ENCODE data around the gene ITFG1. TPM values are rescaled to one million over a fixed set of nuclear protein-coding genes. Genes with fewer than 3 reads are reported as not detected.

Gene ITFG1
- polyA plus RNA-seq (ENCODE audit: insufficient read length in 10 of 10): 100 to 1,000 TPM in 3 of 10 donors, 10 to 100 TPM in 7; 71.8 to 109 (median 83.0) TPM
- long read RNA-seq, donor 1, transcript ITFG1-203 (13 exons, 1,464 nt): minor isoform, 6 of 69 reads
- long read RNA-seq, donor 1, transcript ITFG1-201 (18 exons, 3,400 nt): major isoform, 10 of 69 reads
- long read RNA-seq, donor 1, partial matches to known transcripts: 53 of 69 reads
- long read RNA-seq, donor 1, other reads (novel, unspliced or antisense): 0 of 69 reads
- long read RNA-seq, donor 2, transcript ITFG1-201 (18 exons, 3,400 nt): major isoform, 7 of 10 reads
- long read RNA-seq, donor 2, partial matches to known transcripts: 0 of 10 reads
- long read RNA-seq, donor 2, other reads (novel, unspliced or antisense): 0 of 10 reads
- long read RNA-seq, donor 3: 0 reads
- long read RNA-seq, donor 4, transcript ITFG1-201 (18 exons, 3,400 nt): major isoform, 11 of 23 reads
- long read RNA-seq, donor 4, partial matches to known transcripts: 11 of 23 reads
- long read RNA-seq, donor 4, other reads (novel, unspliced or antisense): 0 of 23 reads
- long read RNA-seq, donor 5, transcript ITFG1-203 (13 exons, 1,464 nt): major isoform, 5 of 14 reads
- long read RNA-seq, donor 5, partial matches to known transcripts: 5 of 14 reads
- long read RNA-seq, donor 5, other reads (novel, unspliced or antisense): 0 of 14 reads
- long read RNA-seq, donor 6, transcript ITFG1-201 (18 exons, 3,400 nt): major isoform, 5 of 26 reads
- long read RNA-seq, donor 6, partial matches to known transcripts: 11 of 26 reads
- long read RNA-seq, donor 6, other reads (novel, unspliced or antisense): 6 of 26 reads
- long read RNA-seq, donor 7, transcript ITFG1-201 (18 exons, 3,400 nt): major isoform, 8 of 15 reads
- long read RNA-seq, donor 7, partial matches to known transcripts: 5 of 15 reads
- long read RNA-seq, donor 7, other reads (novel, unspliced or antisense): 0 of 15 reads
- long read RNA-seq, donor 8, transcript ITFG1-201 (18 exons, 3,400 nt): major isoform, 11 of 13 reads
- long read RNA-seq, donor 8, partial matches to known transcripts: 0 of 13 reads
- long read RNA-seq, donor 8, other reads (novel, unspliced or antisense): 0 of 13 reads
- long read RNA-seq, donor 9, partial matches to known transcripts: 9 of 12 reads
- long read RNA-seq, donor 9, other reads (novel, unspliced or antisense): 0 of 12 reads

- DNase-seq: peak; percentile 93 to 97 (median 93)
These were observed at the start of gene ITFG1, which contains the start of gene PHKB for GRCh38 chr16:47460711-47461597. Gene ITFG1, minus strand, starts transcription at chr16:47461063. Its CDS starts 18 bp downstream, at chr16:47461045. Gene PHKB, plus strand, starts transcription at chr16:47461331. Its CDS starts 20 bp downstream, at chr16:47461351.

- no peak for DNase-seq
These were observed 46.8 kb upstream of the ITFG1 start for GRCh38 chr16:47507701-47508100.

- no peak for DNase-seq
These were observed 45.9 kb upstream of the ITFG1 start for GRCh38 chr16:47506800-47507199.

DNA sequence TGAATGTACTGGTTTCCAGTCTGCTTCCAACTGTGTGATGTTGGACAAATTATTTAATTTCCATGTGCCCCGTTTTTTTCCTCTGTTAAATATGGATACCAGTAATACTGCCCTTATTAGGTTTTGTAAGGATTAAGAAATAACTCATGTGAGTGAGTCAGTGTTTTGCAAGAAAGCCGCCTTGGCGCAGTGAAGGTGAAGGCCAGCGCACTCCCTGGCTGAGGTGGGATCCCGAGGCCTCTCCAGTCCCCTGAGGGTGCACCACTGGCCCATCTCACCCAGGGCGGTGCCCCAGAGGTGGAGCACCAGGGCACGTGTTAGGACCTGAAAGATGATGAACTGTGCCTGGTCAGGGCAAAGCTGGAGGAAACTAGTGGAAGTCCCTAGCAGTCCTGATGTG is 43.7 kb upstream of the ITFG1 start:
- no peak for DNase-seq

- no peak for DNase-seq
These were observed 43.1 kb upstream of the ITFG1 start for GRCh38 chr16:47503936-47504335.

DNA sequence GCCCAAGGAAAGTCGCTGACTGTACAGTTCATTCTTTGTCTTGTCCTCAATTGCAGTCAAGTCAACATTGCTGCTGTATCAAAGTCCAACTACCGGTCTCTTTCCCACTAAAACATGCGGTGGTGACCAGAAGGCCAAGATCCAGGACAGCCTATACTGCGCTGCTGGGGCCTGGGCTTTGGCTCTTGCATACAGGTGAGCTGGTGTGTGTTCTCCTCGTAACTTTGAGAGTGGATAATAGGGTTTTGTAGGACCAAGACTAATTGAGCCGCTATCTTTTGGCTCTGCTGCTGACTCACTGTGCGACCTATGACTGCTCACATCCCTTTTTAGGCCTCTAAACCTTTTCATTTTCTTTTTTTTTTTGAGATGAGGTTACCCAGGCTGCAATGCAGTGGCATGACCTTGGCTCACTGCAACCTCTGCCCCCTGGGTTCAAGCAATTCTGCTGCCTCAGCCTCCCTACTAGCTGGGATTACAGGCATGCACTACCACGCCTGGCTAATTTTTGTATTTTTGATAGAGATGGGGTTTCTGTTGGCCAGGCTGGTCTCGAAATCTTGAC is 38.9 kb upstream of the ITFG1 start:
- DNase-seq: no peak

GRCh38 chr16:47499080-47499699 is 38.3 kb upstream of the ITFG1 start:
- no peak for DNase-seq

DNA sequence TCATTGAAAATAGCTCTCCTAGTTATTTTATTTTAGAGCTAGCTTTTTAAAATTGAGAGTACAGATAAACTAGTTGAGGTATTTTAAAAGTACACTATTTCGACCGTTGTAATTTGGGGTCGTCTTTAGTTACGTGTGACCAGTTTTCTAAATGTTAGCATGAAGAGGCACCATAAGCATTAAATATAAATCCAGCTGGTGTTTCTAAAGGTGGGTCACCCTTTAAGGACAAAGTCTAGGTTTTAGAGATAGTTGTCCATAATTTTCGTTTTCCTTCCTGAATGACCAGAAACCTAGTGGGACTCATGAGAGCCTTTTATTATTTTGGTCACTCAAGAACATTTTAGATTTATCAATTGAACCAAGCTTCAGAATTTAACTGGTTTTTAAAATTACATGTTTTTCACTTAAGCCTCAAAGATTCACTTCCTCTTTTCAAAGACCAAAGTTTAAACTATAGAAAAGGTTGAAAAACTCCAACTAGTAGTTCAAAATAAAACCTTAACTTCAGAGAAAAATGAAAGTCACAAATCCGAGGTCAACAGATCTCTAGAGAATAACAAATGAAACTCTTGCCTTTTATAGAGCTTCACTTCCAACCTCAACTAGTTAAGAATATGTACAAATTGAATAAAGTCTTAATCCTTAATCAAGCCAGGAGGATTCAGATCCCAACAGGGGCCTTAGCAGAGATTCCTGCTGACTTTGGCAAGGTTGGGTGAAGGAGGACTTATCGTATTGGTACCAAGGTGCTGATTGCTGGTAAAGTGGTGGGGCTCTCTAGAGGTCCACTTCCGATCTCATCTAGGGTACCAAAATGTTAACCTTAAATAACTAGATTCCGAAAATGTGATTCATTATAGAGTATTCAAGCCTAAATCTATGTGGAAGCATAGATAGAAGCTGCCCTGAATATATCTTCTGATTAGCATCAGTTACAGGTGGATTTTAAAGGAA is 32.8 kb upstream of the ITFG1 start:
- no peak for DNase-seq

- peak; percentile 24 to 34 (median 33) for DNase-seq
These were observed 31.8 kb upstream of the ITFG1 start for GRCh38 chr16:47492428-47493377.

DNA sequence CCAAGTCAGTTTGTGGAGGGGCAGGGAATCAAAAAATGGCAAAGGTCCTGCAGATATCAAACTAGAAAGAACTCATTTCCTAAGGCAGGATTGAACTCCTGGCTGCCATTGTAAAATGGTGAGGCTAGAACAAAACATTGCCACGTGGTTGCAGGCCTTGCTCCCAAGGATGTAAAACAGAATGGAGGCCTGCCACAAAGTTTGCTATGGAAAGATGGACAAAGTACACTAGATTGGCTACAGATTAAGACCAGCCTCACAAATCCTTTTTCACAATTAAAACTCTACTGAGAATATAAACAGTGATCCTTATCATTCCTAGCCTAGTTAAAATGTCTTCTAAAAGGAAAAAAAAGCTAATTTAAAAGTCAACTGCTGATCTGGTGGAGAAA is 31.2 kb upstream of the ITFG1 start:
- DNase-seq: no peak

- DNase-seq: no peak
These were observed 29.6 kb upstream of the ITFG1 start for GRCh38 chr16:47490471-47490870.

GRCh38 chr16:47488051-47488450 is 27.2 kb upstream of the ITFG1 start:
- no peak for DNase-seq

DNA sequence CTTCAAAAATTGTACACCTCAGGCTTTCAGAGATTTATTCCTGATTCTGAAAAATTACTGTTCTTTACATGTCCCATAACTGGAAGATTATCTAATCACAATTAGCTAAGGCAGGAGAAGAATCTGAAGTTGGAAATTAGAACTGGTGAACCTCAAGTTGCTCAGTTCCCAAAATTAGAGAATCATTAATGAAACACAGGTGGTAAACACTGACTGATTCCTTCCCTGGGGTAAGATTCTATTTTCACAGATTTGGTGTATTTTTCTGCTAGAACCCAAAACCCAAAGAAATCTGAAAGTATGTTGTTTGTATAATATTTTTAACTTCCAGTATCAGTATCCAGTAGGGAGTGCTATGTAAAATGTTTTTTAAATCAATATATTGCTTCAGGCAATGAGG is 26.0 kb upstream of the ITFG1 start:
- no peak for DNase-seq

DNA sequence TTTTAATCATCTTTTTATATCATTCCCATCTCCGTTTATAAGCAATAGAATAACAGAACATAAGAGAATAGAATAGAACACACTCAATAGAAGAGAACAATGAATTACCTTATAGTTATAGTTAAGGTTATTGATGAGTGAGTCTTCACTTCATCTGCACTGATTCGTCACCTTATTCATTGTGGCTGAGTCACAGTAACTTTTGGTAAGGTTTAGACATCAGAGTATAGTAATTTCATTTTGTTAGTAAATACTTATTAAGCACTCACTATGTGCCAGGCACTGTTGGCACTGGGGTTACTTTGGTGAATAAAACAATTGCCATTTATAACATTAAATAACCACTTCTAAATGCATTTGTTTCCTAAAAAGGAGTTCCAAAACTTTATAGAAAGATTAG is 22.8 kb upstream of the ITFG1 start:
- DNase-seq: no peak

- no peak for DNase-seq
These were observed 21.0 kb upstream of the ITFG1 start for GRCh38 chr16:47481698-47482374.

DNA sequence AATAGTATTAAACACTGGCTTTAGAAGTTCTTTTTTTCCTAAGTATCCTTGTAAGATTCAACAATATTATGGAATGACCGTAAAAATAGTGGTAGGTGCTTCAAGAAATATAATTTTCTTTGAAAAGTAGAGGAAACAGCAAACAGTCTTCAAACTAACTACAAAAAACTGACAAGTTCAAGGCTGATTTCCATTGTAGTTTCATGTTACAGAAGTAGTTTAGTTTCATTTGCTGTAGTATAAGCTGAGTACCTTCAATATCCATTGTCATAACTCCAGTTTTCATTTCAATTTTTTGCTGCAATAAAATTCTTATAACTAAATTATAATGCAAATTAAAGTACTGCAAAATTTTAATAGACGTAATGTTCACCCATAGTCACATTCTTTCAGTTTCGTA is 19.5 kb upstream of the ITFG1 start:
- DNase-seq: no peak

DNA sequence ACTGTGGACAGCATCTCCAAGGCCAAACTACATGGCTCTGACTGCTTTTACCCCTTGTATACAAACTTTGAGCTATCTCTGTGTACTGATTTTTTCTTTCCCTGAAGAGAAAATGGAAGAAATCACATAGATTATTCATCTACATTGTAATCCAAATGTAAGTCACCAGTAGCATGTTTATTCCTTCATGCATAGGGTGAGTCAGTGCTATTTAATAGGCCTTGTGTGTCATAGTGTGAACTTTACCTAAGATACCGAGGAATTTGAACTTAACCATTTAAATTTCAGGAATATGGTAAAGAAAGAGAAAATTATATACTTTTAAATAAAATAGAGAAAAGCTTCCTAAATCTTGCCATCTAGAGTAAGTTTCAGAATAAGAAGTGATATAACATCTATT is 16.8 kb upstream of the ITFG1 start:
- no peak for DNase-seq

Data from muscle of back (tissue), 13 donors.